ENCODE results near the gene IFT172.

- TF ChIP-seq CTCF (conservative IDR thresholded peaks at IDR 0.05; ENCODE audit: low read length) (no peak), EZH2phosphoT487 (IDR thresholded peaks at IDR 0.05; ENCODE audit: borderline replicate concordance, low read depth, low read length) (no peak)
These were observed 80.8 kb downstream of the IFT172 start for GRCh38 chr2:27408601-27409320.

All from OCI-LY7 (cell line).